ENCODE measurements around the gene COBLL1.
"Not testable (repeated sequence)": the region's sequence is repeated elsewhere in the genome, so short reads cannot be mapped to it uniquely, and the experiment has no call there.

The COBLL1 gene

DNA sequence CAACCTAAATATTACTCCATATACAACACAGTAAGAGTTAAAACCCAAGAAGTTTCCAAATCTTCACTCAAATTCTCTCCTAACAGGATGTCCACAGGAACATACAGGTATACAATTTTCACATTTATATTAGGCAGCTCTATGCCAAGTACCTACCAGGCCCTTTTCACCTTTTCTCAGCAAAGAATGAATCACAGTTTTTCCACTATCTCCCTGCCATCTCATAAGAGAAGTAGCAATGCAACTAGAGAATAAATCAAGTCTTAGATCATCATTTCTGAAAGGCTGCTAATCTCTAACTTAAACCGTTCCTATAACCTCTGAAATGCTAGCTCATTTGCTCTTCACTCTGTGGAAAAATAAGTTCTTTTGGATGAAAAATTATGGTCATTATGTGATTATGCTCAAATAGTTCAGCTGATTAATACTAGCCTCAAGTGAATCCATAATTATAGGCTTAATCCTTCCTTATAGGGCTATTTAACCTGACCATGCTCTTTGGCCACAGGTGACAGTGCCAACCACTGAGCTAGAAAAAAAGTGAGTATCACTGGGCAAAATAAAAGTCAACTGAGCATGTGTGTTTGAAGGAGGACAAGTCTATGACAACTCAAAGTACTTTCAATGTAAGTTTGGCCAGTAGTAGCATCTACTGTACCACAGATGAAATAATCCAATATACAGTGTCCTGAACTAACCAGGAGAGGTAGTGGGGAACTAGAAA is 79.7 kb downstream of the COBLL1 start:
- Histone ChIP-seq H3K36me3 (replicated peaks; ENCODE audit: low read depth, low read length) (no peaks in the 10 kb centered on the region), H2AFZ (ENCODE audit: low read depth, low read length) (no peak overlapping the region), H3K27me3 (ENCODE audit: low read depth, low read length) (no peaks in the 10 kb centered on the region), H3K4me2 (ENCODE audit: low read length) (peak overlapping the region; percentile 95), H3K27ac (ENCODE audit: low read length) (peak overlapping the region; percentile 96), H3K4me3 (ENCODE audit: low read length) (peak overlapping the region; percentile 73), H3K9me3 (ENCODE audit: insufficient read depth, low read length) (no peaks in the 10 kb centered on the region), H4K20me1 (ENCODE audit: insufficient read depth, low read length) (no peaks in the 10 kb centered on the region), H3K9ac (ENCODE audit: low read length) (peak overlapping the region; percentile 84), H3K79me2 (ENCODE audit: low read length) (peaks cover 47% of the 10 kb centered on the region), H3K4me1 (ENCODE audit: low read length) (peaks cover 51% of the 10 kb centered on the region)
- no peak for TF ChIP-seq EZH2phosphoT487 (IDR thresholded peaks at IDR 0.05; ENCODE audit: low read depth)
- TF ChIP-seq, protein P1, sequence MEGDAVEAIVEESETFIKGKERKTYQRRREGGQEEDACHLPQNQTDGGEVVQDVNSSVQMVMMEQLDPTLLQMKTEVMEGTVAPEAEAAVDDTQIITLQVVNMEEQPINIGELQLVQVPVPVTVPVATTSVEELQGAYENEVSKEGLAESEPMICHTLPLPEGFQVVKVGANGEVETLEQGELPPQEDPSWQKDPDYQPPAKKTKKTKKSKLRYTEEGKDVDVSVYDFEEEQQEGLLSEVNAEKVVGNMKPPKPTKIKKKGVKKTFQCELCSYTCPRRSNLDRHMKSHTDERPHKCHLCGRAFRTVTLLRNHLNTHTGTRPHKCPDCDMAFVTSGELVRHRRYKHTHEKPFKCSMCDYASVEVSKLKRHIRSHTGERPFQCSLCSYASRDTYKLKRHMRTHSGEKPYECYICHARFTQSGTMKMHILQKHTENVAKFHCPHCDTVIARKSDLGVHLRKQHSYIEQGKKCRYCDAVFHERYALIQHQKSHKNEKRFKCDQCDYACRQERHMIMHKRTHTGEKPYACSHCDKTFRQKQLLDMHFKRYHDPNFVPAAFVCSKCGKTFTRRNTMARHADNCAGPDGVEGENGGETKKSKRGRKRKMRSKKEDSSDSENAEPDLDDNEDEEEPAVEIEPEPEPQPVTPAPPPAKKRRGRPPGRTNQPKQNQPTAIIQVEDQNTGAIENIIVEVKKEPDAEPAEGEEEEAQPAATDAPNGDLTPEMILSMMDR (IDR thresholded peaks at IDR 0.05; ENCODE audit: low read depth, low read length) = no peak

DNA sequence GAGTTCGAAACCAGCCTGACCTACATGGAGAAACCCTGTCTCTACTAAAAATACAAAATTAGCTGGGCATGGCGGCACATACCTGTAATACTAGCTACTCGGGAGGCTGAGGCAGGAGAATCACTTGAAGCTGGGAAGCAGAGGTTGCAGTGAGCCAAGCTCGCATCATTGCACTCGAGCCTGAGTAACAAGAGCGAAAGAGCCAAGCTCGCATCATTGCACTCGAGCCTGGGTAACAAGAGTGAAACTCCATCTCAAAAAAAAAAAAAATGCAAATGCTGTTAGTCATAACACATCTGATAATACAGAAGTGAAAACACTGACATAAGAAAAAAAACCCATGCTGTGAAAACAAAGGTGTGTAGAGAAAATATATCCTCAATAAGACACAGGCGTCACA is 80.4 kb downstream of the COBLL1 start:
- Histone ChIP-seq H3K4me3 (ENCODE audit: low read length) (peak overlapping the region; percentile 75), H3K27ac (ENCODE audit: low read length) (peak overlapping the region; percentile 96), H3K79me2 (ENCODE audit: low read length) (peaks cover 54% of the 10 kb centered on the region), H3K4me2 (ENCODE audit: low read length) (peak overlapping the region; percentile 95), H3K4me1 (ENCODE audit: low read length) (peaks cover 49% of the 10 kb centered on the region), H3K9ac (ENCODE audit: low read length) (peak overlapping the region; percentile 88)
- not testable (repeated sequence) for H3K36me3 ChIP-seq (replicated peaks; ENCODE audit: low read depth, low read length); H3K27me3 ChIP-seq (ENCODE audit: low read depth, low read length); H2AFZ ChIP-seq (ENCODE audit: low read depth, low read length); H3K9me3 ChIP-seq (ENCODE audit: insufficient read depth, low read length); H4K20me1 ChIP-seq (ENCODE audit: insufficient read depth, low read length)

DNA sequence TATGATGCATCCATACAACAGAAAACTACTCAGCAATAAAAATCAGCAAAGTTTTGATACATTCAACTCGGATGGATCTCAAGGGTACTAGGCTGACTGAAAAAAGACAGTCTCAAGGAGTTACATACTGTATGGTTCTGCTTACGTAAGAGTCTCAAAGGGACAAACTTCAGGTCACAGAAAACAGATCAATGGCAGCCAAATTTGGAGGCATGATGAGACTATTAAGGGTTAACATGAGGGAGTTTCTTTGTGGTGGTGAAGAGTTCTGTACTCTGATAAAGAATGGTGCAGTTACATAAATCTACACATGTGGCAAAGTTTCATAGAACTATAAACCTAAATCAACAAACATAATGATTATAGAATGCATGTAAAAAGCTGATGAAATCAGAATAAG is 81.4 kb downstream of the COBLL1 start:
- peak overlapping the region; percentile 96 for H3K27ac ChIP-seq (ENCODE audit: low read length)
- TF ChIP-seq EZH2phosphoT487 (IDR thresholded peaks at IDR 0.05; ENCODE audit: low read depth) = no peak
- TF ChIP-seq, protein P1 (IDR thresholded peaks at IDR 0.05; ENCODE audit: low read depth, low read length) = no peak
- peak overlapping the region; percentile 89 for H3K4me2 ChIP-seq (ENCODE audit: low read length)
- peaks cover 6% of the 10 kb centered on the region for H4K20me1 ChIP-seq (ENCODE audit: insufficient read depth, low read length)
- H3K4me1 ChIP-seq (ENCODE audit: low read length) = peaks cover 55% of the 10 kb centered on the region
- H2AFZ ChIP-seq (ENCODE audit: low read depth, low read length) = no peak overlapping the region; the same call in 1 of the 2 replicates
- peak overlapping the region; percentile 75 for H3K4me3 ChIP-seq (ENCODE audit: low read length)
- H3K79me2 ChIP-seq (ENCODE audit: low read length) = peaks cover 64% of the 10 kb centered on the region
- no peaks in the 10 kb centered on the region for H3K9me3 ChIP-seq (ENCODE audit: insufficient read depth, low read length)
- H3K27me3 ChIP-seq (ENCODE audit: low read depth, low read length) = no peaks in the 10 kb centered on the region
- no peaks in the 10 kb centered on the region for H3K36me3 ChIP-seq (replicated peaks; ENCODE audit: low read depth, low read length)
- peak overlapping the region; percentile 88 for H3K9ac ChIP-seq (ENCODE audit: low read length)

DNA sequence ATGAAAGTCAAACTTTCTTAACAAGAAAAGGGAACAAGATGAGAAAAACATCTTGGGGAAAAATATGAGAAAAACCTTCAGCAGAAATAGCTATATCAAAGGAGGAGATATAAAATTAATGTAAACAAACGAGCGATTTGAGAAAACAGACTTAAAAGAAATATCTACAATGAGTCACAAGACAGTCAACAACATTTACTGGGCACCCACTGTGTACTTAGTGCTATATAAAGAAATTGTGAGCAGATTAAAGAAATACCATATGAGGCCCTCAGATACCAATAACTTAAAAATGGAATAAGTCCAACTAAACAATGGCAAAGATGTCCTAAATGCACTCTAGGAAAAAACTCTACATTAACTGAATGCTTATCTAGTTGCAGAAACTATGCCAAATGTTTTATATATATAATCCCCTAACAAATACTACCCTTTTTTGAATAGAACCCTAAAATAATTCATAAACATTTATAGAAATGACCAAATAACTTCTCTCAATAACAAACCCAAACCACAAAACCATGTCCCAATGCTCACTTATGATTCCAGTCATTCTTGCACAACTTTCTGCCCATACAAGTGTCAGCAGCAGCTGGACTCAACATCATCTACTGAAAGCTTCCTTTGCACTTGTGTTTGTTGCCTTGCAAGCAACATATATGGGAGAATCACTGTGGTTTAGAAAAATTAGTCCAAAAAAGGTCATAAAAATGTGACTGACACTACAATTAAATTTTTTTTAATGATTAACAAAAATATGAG is 83.5 kb downstream of the COBLL1 start:
- H3K9ac ChIP-seq (ENCODE audit: low read length) = peak overlapping the region; percentile 88

More for the DNA sequence above, 83.5 kb downstream of the COBLL1 start:
- TF ChIP-seq, protein P1 (IDR thresholded peaks at IDR 0.05; ENCODE audit: low read depth, low read length) = no peak
- no peak for TF ChIP-seq EZH2phosphoT487 (IDR thresholded peaks at IDR 0.05; ENCODE audit: low read depth)
- H3K4me3 ChIP-seq (ENCODE audit: low read length) = peak overlapping the region; percentile 75
- H3K27ac ChIP-seq (ENCODE audit: low read length) = peak overlapping the region; percentile 96
- H2AFZ ChIP-seq (ENCODE audit: low read depth, low read length) = no peak overlapping the region
- H3K4me1 ChIP-seq (ENCODE audit: low read length) = peaks cover 65% of the 10 kb centered on the region
- peaks cover 81% of the 10 kb centered on the region for H3K79me2 ChIP-seq (ENCODE audit: low read length)
- peaks cover 27% of the 10 kb centered on the region for H4K20me1 ChIP-seq (ENCODE audit: insufficient read depth, low read length)
- peak overlapping the region; percentile 89 for H3K4me2 ChIP-seq (ENCODE audit: low read length)
- H3K27me3 ChIP-seq (ENCODE audit: low read depth, low read length) = no peaks in the 10 kb centered on the region
- H3K36me3 ChIP-seq (replicated peaks; ENCODE audit: low read depth, low read length) = peaks cover 13% of the 10 kb centered on the region
- H3K9me3 ChIP-seq (ENCODE audit: insufficient read depth, low read length) = no peaks in the 10 kb centered on the region
